Measurements from ENCODE around the gene LRRC74A.
A peak's percentile ranks its signal among the peaks of the same experiment; 100 is the strongest.

LRRC74A gene

DNA sequence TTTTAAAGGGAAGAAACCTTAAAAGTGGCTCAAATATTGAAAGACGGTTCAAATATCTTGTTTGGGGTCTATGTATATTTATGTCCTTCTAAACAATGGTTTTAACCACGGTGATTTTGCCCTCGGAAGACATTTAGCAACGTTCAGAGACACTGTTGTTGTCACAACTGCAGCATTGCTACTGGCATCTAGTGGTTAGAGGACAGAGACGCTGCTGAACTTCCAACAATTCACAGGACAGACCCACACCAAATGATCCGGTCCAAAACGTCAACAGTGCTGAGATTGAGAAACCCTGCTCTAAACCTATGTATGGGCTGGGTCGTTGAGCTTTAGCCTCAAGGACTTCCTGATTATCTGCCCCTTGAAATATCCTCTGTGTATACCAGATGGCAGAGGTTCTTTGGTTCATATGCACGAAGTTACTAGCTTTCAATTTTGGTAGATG is 15.2 kb upstream of the LRRC74A start:
- peak; percentile 30 for DNase-seq

DNA sequence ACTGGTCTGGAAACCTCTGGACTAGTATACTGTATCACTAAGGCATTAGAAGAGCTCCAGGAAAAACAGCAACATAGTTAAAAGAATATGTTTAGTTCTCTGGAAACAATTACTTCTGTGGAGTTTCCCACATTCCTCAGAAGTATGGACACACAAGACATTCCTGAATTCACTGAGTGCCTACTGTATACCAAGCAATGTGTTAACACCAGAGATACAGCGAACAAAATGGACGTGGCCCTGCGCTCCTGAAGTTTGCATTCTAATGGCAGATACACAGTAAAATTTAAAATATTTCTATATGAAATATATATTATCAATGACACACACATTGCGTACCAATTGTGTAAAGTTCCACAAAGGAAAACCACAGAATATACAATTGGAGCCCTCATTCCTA is 14.6 kb upstream of the LRRC74A start:
- DNase-seq = no peak

DNA sequence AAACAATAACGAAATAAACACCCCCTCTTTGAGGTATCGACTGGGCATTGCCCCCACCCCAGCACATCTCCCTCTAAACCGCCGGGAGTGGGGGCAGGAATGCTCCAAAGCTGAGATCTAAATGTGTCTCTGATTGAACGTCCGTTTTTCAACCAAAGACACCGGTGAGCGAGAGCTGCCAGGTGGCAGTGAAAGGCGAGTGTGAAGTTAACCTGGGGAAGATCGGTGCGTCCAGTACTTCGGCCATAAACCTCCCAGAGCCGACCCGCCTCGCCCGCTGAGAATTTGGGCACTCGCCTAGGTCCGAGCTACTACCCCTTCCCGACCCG is 14.2 kb upstream of the LRRC74A start:
- DNase-seq = no peak

DNA sequence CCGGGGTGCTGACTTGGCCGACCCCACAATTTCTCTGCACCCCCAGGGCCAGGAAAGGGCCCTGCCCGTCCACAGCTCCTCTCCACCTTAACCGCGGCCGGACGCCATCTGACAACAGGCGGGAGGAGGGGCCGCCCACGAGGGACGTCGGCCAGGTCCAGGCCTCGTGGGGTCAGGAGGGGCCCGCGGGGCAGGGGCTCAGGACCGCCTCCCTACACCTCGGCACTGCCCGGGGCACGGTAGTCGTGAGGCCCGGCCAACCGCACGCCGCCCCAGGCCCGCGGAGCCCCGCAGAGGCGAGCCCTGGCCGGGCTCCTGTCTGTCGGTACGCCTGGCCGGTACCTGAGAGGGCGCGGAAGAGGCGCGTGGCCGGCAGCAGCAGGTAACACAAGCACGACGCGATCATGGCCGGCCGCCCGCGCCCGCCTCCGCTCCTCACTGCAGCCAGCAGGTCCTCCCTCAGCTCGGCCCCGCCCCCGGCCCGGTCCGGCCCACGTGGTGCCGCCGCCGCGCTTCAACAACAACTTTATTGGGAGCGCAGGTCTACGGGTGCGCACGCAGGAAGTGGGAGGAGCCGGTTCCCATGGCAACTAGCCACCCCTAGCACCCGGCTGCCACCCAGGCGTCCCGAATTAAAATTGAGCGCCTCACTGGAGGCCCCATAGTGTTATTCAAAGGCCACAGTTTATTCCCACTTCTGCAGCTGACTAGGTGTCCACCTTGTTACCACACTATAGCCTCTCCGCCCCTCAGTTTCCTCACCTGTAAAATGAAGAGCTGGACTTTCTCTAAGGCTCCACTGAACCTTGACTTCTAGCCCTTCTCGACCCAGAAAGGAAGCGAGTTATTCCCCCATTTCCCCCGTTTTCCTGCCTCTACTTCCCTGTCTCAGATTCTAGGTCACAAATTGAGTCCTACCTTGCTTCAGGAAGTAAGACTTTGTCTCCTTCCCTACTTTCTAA is 13.5 kb upstream of the LRRC74A start, which contains the start of gene ANGEL1:
Gene ANGEL1 (minus strand): TSS at position 461 of the 962 bp plus-strand sequence. CDS start 55 bp downstream, at position 406.
- peak; percentile 79 for DNase-seq

DNA sequence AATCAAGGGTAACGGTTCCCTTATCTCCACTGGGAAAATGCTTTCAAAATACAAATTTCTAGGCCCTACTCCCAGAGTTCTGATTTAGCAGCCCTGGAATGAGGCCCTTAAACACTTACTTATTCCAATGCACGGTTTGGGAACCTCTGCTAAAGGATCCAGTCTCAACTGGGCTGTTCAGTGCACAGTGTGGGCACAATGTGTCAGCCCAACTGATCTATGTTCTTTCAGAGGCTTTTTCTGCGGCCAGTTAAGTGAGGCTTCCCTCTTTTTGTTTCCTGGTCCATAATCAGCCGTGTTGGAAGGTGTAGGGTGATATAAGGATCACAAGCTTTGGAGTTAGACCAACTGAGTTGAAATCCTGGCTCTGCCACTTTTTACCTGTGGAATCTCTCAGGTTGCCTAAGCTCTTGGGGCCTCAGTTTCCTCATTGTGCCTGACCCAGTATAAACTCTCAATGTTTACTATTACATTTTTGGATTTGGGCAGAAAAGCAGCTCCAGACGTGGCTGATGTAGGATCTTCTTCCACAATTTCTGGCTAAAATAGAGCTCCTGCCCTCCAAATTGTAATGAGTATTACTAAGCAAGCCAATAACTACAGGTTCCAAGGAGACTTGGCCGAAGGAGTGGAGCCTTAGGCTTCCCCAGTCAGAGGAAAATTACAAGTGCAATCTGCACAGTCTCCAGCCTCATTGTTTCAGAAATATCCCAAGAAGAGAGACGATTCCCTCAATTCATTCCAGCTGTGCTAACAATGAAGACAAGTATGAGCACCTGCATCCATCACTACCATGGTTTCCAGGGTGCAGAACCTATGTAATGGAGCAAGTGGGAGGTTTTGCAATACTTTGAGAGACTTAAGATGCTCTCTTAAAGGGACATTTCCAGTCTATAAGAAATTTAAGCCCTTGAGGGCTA is 11.2 kb upstream of the LRRC74A start:
- no peak for DNase-seq

DNA sequence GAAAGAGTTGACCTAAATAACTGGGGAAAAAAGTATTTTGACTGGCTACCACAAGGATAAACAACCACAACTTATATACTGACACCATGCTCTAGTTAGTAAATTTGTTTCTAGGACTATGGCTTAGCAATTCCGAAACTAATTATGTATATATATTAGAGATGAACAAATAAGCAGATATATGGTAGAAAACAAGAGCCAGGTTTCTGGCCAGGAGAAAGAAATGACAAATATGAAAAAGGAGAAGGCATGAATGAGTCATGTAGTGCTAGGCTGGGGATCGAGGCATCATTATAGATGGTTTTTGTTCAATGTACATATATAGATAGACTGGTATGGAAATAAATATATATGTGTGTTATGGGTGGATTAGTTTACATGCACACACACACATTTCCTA is 5.5 kb upstream of the LRRC74A start:
- no peak for DNase-seq

DNA sequence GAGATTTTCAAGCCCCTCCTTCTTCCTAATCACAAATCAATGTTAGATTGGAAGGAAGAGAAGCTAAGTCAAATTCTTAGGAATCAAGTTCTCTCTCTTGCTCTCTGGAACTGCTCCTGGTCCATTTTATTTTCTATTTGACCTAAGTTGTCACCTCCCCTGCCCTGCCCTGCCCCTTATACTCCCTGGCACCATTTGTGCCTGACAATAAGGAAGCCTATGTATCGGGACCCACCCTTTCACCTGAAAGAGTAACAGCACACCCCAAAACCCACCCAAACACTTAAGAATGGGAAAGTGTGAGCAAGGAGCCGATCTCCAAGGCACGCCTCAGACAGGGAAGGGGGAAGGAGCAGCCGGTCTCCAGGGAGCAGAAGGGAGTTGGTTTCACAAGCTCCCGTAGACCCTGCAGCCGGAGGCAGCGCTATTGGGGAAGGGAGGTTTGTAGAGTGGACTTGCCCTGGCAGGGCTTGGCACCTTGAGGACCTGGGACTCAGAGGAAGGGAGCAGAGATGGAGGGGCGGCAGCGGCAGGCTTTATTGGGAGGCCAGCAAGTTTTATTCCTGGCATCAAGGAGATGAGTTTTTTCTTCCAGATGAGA is 1.6 kb downstream of the LRRC74A start:
- DNase-seq = no peak

DNA sequence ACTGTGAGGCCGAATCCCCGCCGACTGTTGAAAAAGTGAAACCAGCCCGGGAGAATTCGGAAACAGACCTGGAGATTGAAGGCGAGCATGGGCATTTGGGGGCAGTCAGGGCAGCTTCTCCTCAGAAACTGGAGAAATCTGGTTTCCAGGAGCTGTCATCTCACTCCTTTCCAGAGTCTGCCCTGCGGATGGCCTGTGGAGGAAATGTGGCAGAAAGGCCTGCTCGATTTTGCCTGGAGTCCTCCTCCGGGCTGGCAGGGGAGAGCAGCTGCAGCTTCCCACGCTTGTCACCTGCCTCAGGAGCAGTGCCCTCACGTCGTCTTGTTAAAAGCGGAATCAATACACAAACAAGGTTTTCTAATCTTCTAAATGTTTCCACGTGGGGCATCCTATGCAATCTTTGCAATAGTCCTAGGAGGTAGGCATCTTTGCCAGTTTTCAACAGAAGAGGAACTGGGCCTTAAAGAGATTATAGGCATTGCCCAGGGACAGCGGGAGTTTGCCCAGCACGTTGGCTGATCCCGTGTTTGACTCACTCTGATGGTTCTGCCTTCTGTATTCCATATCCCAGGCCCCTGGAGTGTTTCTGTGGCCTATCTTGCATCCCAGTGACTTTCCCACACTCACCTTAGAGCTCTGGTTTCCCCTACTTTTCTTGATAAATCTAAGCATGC is 2.3 kb downstream of the LRRC74A start:
- DNase-seq = no peak

DNA sequence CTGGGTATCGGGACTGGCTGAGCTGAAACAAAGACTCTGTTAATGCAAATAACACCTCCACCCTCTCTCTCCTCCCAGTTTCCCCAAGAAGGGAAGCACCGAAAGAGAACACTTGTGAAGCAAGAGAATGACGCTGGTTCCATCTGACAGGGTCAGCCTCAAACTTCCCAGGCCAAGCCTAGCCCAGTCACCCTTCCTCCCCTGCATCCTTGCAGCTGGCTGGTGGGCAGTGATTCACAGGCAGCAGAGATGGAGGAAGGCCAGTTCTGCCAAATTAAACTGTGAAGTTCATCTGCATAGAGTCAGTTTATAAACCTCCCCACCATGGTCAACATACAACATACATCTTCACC is 2.8 kb downstream of the LRRC74A start:
- DNase-seq = no peak

DNA sequence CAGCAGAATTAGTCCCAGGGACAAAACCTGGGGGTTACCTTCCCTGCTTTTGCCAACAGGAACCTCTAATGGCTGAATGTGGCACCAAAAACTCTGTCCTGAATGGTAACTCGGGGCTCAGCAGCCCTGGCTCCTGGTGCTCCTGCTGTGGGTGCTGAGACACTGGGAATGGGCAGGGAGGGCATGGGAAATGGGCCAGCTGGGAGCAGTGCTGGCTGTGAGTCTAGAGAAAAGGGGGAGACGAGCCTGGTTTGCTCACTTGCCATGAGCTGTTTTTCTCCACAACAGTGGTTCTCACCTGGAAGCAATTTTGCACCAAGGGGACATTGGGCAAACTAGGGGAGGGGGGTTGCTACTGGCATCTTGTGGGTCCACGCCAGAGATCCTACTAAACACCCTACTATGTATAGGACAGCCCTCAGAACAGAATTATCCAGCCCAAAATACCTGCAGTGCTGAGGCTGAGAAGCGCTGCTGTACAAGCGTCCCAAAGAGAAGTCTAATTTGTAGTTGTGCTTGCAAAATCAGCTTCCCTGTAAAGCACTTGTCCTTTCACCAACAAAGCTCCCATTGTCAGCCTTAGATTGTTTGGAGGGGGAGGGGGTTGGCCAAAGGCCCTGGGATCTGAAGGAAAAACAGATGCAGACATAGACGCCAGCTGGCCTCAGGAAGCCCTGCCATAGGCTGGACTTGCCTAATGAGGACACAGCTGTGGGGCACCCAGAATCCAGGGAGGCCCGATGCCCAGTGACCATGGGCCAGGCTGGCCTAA is 3.6 kb downstream of the LRRC74A start:
- DNase-seq = no peak

DNA sequence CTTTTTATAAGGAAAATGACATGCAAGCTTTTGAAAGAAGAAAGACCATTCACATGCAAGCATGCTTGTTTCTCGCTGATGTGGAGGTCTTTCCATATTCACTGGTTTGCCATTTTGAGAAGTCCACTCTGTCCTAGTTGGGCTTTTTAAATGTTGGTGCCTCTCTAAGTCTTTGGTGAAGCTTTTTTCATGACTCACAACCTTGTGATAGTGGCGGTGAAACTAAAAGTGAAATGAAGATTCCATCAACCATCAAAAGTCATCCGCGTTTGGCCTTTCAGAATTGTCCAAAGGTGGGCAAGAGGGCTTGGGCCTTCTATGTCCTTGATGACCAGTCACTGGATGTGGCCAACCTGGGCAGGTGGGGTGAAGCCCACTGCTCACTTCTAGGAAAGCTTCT is 4.3 kb downstream of the LRRC74A start:
- DNase-seq = no peak

DNA sequence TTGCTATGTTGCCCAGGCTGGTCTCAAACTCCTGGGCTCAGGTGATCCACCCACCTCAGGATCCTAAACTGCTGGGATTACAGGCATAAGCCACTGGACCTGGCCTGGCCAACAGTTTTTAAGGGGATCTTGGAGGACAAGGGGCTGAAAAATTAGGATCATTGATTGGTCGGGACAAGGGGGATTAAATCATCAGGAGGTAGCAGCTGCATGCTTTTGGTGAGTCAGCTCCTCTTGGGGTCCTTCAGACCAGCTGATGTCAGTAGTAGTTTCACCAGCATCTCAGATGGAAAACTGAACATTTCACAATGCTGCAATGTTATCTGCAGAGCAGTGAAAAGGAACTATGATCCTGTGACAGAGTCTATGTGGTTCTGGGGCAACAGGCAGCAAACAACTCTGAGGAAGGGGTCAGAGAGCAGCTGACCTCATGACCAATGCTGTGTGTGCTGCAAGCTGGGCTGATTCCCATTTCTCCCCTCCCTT is 6.3 kb downstream of the LRRC74A start:
- no peak for DNase-seq

DNA sequence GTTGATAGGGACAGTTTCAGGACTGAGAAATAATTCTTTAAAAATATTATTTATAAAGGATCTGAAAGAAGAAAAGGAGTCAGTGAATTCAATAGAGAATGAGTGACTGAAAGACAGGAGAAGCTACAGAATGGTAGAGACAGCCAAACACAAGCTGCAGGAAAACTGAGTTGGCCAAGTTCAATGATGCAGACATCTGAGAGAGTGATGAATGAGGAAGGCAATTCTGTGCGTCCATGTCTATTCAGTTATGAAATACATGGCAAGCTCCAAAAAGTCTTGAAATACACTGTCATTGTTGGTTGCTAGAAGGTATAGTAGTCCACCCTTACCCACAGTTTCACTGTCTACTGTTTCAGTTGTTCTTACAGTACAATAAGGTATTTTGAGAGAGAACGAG is 6.8 kb downstream of the LRRC74A start:
- DNase-seq = no peak

DNA sequence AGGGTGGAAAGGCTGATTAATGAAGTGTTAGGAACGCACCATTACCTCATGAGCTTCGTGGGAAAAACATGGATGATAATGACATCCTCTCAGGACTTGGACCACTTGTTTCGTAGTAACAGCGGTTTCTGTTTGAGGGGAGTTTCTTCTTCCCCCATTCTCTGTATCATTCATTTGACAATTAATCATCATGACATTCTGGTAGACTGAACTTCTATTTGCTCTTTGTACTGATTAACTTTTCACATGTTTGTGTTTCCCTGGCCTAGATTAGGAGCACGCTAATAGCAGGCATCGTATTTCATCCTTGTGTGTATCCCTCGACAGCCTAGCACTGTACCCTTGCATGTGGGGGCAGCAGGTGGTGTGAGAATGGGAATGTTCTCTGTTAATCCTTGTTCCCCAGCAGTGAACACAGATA is 8.0 kb downstream of the LRRC74A start:
- no peak for DNase-seq

DNA sequence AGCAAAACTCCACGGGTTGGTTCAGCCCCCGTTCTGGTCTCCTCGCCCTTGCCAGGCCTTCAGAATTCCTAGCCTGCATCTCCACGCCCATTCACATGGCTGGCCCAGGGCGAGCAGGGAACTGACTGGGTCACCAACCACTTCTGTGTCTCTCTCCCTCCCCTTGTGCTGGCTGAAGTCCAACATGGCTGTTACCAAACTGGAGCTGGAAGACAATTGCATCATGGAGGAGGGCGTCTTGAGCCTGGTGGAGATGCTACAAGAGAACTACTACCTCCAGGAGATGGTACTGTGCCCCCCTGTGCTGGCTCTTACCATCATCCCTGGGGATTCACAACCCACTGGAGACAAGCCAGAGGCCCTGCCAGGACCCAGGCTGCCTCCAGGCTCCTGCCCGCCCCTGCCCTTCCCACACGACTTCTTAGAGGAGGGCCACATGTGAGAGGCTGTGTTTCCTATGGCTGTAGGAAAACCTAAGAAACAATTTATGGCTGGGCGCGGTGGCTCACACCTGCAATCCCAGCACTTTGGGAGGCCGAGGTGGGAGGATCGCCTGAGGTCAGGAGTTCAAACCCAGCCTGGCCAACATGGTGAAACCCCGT is 9.9 kb downstream of the LRRC74A start:
- no peak for DNase-seq

DNA sequence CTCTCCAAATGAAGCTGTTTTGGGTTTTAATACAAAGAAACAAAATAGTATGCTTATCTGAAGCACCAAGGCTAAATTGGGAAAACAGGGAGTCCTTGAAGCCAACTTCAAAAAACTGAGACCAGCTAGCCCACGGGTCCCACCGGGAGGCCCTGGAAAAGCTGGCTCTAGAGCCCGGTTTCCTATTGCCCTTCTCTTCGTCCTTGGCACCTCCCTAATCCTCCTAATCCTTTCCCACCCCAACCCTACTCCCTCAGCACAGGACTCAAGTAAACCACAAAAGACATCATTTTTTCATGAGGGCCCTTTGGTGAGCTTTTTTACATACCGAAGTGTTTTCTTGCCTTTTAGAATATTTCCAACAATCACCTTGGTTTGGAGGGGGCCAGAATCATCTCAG is 11.3 kb downstream of the LRRC74A start:
- no peak for DNase-seq

DNA sequence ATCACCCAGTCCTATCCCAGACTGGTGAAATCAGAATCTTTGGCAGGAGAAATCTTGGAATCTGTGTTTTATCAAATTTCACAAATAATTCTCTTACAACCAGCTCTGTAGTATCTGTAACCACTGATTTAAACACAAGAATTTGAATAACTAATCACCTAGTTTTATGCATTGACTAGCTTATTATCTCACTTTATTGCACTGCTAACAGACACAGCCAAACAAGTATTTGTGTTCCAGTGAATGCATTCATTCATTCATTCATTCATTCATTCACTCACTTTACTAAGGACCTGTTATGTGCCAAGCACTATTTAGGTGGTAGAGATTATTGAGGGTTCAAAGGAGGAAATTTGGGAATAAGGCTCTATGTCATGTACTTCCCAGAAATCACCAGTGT is 16.2 kb downstream of the LRRC74A start:
- no peak for DNase-seq

DNA sequence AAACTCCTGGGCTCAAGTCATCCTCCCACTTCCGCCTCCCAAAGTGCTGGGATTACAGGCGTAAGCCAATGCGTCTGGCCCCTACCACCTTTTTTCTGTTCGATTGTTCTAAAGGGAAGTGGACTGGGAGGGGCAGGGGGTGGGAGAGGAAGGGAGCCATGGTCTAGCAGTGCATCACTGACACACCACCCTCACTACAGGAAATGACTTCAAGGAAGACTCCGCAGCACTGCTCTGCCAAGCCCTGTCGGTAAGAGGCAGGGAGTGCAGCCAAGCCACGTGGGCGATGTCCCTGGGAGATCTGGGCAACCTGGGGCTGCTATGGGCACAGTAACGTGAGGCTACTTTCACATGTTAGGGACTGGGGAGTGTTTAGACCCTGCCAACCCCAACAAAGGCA is 18.0 kb downstream of the LRRC74A start:
- DNase-seq = no peak

DNA sequence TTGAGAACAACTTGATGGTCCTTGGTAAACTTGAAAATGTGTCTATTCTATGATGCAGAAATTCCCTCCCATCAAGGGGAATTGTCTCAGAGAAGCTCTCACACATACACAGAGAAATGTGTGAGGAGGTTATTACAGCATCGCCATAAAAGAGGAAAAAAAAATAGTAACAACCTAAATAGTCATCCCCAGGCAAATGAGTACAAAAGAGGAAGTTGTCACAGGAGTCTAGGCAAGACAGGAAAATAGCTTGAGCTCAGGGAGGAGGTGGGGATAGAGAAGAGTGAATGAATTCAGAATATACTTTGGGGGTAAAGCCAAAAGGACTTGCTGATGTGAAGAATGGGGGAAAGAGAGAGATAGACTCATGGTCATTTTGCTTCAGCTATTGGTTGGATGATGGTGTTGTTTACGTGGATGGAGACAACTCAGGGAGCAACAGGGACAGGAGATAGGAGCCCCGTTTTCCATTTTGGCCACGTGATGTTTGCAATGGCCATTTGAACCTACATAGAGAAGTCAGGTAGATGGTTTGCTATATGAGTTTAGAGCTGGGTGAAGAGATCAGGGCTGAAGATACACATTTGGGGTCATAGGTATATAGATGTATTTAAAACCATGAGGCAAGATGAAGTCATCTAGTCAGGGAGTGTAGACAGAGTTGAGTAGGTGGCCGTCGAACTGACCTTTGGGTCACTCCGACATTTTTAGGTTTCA is 20.3 kb downstream of the LRRC74A start:
- no peak for DNase-seq

DNA sequence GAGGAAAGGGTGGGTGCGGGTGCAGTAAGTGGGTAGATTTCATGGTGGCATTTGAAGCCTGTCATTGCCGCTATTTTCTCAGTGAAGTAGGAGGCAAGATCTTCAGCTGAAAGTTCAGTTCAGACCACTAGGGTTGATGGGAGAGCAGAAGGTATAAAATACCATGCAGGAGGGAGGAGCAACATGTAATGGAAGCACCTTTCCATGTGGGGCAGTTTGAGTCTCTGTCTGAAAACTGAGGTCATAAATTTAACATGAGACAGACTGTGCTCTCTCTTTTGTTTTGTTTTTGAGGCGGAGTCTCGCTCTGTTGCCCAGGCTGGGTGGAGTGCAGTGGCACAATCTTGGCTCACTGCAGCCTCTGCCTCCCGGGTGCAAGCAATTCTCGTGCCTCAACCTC is 22.7 kb downstream of the LRRC74A start:
- no peak for DNase-seq

DNA sequence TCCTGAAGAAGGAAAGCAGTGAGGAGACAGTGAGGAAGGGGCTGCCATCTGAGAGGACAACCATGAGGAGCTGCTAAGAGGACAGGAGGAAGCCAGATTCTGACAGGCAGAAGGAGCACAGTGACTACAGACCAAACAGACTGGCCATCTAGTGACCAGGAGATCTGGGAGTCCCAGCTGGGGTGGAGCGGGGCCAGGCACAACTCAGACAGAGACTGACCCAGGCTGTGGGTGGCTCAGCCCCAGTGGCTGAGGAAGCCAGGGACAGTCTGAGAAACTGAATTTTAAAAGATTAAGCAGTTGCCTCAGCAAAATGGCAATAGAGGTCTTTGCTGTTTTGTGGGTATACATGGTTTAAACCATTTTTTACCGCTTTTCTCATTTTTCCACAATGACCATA is 28.9 kb downstream of the LRRC74A start:
- no peak for DNase-seq

All from amniotic stem cell (primary cell).